Measurements from ENCODE around the gene RASGRP2. TPM values are rescaled to one million over a fixed set of nuclear protein-coding genes. Genes with fewer than 3 reads are reported as not detected.

Gene RASGRP2
- total RNA-seq, 1 donor from 2014 or later, result 1.3 TPM

DNA sequence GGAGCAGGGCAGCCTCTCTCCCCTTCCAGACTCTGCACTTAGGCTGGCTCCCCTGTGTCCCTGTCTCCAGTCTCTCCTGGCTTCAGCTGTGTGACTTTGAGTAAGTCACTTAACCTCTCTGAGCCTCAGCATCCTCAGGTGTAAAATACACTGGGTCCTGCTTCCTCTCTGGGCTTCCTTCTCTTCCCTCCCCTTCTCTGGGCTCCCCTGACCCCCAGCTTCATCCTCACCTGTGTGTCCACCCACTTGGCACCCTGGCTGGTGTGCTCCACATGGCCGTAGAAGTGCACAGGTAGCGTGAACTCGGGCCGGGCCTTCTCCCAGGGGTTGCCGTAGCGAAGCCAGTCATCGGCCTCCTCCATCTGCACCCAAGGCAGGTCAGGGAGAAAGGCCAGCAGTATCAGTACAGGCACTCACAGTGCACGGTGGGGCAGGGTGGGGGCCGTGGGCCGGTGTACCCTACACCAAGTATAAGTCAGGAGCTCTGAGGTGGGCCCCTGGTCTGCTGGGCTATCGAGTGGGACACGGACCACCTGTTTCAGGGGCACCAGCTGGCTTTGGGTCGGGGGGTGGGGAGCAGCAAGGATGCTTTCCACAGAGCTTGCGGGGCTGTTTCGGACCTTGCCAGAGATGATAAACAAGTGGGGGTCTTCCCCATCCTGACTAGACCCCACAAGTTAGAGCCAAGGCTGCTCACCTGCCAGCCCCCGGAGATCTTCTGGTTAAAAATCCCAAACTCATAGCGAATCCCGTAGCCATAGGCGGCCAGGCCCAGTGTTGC is 13.8 kb upstream of the RASGRP2 start:
- DNase-seq (ENCODE audit: extremely low read depth, low read depth, low spot score), result no peak

DNA sequence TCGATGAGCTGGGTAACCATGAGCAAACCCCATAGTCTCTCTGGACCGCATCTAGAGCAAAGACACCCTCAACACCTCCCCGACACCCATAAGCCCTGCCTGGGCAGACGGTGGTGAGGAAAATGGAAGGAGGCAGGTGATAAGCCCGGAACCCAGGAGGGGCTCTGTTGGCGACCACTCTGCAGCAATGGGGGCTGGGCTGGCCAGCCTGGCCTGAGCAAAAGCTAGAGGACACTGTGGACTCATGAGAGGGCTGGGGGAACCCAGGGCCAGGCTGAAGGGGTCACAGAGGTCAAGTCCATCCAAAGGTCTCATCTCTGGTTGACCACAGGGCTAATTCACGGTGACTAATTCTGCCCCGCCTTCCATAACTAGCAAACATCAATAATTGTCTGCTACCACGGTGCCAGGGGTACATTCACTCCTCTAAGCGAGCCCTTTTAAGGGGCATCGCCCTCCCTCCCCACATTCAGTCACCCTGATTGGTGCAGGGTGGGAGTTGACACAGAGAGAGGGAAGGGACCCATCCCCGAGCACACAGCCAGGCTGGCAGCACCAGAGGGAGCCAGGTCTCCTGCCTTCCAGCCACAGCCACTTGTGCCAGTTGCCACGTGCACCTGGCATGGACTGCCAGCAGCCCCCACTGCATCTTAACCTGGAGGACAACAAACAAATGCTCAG is 11.9 kb upstream of the RASGRP2 start:
- DNase-seq (ENCODE audit: extremely low read depth, low read depth, low spot score), result no peak

DNA sequence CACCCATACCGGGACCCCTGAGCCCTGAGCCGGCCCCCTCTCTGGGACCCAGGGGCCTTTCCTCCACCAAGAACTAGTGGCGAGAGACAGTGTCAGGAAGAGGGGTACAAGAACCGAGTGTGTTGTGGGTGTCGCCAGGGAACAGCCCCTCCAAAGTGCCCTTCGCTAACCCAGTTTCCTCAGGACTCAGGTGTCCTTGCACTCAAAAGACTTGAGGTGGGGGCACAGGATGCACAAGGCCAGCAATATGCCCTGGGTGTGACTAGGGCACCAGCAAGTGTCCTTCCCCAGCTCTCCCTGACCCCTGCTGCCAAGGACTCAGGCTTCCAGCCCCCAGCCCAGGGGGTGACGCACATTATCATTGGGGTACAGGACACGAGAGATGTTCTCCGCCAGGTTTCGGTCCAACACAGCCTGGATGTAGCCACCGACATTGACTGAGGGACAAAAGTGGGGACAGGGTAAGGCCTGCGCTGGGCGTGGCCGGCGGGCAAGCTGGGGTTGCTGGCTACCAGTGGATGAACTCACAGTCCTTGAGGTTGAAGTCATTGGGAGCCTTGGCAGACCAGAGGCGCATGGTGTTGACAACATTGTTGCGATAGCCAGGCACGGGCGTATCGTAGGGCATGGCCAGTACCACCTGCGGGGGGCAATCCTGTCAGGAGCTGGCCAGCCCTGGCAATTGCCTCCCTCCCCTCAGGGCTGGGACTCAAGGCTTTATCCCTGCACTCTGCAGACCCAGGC is 11.1 kb upstream of the RASGRP2 start:
- DNase-seq (ENCODE audit: extremely low read depth, low read depth, low spot score), result no peak

DNA sequence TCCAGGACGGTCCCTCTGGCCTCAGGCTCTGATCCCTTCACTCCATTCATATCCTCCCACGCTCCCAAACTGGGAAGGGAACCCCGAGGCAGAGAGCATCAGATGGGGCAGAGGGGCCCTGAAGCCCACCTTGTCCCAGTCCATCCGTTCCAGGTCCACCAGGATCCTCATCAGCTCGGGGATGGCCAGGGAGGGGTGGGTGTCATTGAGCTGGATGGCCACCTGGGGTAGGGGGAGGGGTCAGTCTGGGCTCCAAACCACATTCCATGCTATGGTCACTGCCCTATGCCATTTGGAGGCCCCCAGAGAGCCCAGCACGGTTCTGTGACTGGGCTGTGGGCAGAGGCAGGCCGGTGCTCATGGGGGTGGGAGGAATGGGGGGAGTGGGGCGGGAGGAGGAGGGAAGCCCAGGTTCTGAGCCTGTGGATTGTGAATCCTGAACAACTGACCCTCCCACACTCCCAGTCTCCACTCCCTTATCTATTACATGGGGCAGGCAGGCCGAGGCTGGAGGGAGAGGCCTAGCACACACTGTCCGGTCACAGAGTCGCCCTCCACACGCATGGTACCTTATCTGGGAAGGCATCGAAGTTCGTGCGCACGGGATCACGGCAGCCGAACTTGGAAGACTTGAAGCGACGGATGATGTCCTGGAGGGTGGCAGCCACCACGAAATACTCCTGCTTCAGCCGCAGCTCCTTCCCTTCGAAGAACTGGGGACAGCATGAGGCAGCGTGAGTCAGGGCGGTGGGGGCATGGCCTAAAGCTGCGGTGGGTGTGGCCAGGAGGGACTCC is 10.4 kb upstream of the RASGRP2 start:
- DNase-seq (ENCODE audit: extremely low read depth, low read depth, low spot score), result no peak

DNA sequence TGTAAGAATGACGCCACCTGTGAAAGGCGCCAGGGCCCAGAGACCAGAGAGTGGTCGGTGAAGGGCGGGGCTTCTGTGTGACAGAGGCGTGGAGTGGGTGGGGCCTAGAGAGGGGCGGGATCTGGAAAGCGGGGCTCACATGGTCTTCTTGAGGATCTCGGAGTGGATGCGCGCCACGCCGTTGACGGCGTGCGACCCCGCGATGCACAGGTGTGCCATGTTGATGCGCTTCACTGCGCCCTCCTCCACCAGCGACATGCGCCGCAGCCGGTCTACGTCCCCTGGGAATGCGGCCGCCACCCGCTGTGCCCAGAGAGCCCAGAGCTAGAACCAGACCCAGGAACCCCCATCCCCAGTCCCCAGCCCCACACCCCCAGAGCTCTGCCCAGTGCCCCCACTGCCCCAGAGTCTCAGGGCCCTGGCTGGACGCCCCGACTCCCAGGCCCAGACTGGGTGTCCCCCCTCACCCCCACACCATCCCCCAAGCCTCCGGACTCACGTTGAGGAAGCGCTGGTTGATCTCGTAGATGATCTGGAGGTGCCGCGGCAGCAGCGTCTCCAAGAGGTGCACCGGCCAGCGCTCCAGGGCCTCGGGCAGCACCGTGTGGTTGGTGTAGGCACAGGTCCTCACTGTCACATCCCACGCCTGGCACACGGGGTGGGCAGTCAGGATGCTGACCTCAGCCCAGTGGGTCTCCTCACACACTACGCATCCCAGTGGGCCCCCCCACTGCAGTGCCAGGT is 9.6 kb upstream of the RASGRP2 start:
- no peak for DNase-seq (ENCODE audit: extremely low read depth, low read depth, low spot score)

DNA sequence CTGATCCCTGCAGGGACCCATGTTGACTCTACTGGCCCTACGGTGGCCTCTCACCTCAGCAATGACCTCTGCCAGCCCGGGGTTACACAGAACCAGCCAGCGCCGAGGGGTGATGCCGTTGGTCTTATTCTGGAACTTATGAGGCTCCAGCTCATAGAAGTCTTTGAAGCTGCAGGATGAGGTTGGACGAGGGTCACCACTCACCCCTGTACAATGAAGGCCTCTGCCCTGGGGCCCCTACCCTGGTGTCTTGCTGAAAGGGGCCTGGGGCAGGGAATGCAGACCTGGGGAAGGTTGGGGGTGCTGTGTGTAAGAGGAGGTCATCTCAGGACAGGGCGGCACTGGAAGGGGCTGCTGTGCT is 9.1 kb upstream of the RASGRP2 start:
- no peak for DNase-seq (ENCODE audit: extremely low read depth, low read depth, low spot score)

DNA sequence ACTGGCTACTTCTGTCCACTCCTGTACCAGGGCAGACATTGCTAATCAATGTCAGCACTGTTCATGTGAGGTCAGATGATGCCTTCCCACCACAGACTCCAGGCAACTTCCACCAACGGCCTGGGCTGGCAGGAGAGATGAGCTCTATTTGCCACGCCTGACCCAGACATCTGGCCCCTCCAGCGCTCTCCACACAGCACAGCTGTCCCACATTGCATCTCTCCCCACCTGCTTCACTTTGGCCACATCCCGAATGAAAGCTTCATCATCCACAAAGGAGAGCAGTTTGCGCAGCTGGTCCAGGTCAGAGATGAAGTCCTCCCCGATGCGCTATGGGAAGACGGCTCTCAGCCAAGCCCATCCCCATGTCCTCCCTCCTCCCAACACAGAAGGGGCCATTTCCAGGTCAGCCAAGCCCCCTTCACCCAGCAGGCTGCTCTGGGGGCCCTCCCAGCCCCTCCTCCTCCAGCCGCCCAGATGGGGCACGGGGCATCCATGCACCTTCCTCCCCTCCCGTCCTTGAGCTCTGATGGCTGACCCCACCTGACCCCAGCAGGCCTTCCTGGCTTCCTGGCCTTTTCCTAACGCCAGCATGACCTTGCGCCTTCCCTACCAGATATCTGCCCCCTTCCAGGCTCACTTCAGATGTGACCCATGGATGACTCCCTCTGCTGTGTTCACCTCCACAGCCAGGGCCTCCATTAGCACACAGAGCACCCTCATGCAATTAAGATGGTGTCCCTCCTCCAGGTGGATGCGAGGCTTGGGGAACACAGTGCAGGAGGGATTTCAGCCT is 8.4 kb upstream of the RASGRP2 start:
- no peak for DNase-seq (ENCODE audit: extremely low read depth, low read depth, low spot score)

DNA sequence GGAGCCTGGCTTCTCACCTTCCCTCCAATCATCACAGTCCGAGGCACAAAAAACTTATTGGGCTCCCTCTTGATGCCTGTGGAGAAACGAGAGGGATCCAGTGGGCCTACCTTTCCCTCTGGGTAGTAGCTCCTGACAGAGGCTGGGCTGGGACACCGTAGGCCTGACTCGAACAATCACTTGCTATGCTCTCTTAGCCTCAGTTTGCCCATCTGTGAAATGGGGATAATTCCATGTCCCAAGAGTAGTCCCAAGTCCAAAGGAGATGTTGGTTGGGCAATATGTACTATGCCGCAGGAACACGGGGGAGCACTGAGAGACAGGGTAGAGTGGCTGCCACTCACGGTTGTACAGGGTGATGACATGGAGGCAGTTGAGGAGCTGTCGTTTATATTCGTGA is 7.6 kb upstream of the RASGRP2 start:
- no peak for DNase-seq (ENCODE audit: extremely low read depth, low read depth, low spot score)

DNA sequence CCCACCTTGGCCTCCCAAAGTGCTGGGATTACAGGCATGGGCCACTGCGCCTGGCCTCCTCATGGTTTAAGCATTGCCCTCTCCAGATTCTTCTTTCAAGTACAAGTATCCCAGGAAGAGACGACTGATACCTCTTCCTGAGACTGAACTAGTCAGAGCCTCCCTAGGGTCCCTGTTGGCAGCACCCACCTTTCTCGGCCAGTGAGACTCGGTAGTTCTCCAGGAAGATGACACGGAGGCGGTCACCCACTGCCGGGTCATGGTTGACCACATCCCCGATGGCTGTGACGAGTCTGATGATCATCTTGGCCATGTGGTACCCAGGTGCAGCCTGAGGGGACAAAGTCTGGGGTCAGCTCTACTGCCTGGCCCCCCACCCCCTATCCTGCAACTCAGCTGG is 7.2 kb upstream of the RASGRP2 start:
- no peak for DNase-seq (ENCODE audit: extremely low read depth, low read depth, low spot score)

DNA sequence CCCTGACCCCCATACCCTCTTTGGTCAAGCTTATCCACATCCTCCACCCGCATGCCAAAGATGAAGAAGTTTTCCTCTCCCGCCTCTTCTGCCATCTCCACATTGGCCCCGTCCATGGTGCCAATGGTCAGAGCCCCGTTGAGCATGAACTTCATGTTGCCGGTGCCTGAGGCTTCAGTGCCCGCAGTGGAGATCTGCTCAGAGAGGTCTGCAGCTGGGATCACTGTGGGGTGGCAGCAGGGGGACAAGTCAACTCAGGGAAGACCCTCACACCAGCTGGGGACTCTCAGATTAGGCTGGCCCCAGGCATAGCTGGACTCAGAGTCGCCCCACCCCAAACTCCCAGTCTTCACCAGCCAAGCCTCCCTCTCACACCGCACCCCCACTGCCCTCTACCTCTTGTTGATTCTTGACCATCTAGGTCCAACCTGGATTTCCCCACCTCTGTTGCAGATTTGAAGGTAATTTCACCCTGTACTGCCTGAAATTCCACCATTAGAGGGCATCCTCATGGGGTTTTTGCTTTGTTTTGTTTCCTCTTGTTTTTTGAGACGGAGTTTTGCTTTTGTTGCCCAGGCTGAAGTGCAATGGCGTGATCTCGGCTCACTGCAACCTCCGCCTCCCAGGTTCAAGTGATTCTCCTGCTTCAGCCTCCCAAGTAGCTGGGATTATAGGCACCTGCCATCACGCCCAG is 6.6 kb upstream of the RASGRP2 start:
- no peak for DNase-seq (ENCODE audit: extremely low read depth, low read depth, low spot score)

DNA sequence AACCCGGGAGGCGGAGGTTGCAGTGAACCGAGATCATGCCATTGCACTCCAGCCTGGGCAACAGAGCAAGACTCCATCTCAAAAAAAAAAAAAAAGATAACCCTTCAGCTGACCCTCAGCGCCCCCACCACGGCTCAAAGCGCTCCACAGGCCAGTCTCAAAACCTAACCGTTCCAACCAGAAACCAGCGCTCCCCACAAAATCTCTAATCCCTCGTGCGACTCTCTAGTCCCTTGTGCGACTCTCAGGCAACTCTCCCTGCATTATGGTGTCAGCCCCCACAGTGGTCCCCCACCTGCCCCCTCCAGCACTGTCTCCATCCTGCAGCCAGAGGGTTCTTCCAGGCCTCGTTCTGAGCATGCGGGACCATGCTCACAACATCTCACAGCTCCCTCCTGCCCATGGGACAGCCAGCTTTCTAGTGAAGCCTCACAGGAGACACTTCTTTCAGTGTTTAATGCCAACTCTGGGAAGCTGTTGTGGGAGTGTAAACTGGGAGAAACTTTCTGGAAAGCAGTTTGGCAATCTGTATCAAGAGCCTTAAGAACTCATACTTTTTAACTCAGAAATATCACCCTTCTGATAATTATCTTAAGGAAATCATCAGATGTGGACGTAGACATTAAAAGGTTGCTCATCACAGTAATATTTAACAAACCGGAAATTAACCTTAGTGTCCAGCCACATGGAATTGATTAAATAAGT is 4.2 kb upstream of the RASGRP2 start:
- no peak for DNase-seq (ENCODE audit: extremely low read depth, low read depth, low spot score)

DNA sequence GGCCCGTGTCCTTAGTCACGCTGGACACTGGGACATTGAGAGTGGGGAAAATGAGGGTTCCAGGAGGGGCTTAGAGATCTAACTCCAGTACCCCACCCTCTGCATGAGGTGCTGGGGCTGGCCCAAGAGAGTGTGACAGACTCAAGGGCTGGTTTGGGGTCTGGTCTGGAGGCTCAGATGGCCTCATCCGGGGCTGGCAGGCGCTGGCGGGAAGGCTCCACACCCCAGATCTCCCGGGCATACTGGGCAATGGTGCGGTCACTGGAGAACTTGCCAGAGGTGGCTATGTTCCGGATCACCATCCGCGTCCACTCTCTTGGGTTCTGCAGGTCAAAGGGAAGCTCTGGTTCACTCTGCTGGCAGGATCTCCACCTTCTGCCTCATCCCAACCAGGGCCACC is 2.5 kb upstream of the RASGRP2 start:
- no peak for DNase-seq (ENCODE audit: extremely low read depth, low read depth, low spot score)

DNA sequence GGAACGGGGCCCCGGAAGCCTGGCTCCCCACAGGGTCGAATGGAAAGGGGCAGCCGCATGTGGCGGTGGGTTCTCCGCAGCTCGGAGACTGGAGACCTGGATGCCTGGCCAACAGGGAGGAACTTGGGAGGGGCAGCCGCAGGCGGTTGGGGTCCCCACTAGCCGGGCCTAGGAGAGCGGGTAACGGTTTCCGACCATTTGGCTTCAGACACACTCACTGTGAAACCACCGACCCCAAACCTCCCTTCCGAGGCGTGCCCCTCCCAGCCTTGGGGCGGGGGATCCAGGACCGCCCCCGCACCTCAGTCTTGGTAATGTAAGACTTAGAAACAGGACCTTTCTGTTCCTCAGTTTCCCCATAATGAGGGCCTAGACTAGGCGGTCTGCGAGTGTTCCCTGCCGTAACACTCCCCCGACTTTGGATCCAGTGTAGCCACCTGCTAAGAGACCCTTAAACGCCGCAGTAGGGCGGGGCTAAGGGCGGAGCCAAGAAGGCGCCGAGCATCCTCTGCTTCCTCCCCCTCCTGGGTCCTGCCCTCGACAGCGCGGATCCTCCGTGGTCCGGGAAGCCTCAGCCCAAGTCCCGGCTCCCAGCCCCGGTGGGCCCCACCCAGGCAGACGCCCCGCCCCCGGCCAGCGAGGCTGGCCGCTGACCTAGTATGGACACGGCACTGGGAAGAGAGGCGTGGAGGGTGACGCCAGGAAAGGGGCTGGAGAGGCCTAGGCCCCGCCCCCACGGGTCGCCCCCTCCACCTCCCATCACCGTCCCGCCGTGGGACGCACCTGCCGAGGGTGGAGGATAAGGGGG is 1.8 kb upstream of the RASGRP2 start:
- DNase-seq (ENCODE audit: extremely low read depth, low read depth, low spot score), result no peak

DNA sequence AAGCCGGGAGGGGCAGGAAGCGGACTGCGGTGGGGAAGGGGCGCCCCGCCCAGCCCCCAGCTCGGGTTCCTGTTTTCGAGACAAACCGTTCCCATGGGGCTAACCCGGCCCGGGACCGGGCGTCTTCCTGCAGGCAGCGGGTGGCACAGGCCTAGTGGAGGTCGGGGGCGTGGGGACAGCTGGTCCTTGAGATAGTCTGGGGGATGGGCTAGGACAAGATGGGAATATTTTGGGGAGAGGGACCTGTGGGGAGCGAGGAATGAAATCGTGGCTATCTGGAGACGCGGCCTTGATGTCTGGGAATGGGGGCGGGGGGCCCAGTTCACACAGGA is 1.2 kb upstream of the RASGRP2 start:
- no peak for DNase-seq (ENCODE audit: extremely low read depth, low read depth, low spot score)

DNA sequence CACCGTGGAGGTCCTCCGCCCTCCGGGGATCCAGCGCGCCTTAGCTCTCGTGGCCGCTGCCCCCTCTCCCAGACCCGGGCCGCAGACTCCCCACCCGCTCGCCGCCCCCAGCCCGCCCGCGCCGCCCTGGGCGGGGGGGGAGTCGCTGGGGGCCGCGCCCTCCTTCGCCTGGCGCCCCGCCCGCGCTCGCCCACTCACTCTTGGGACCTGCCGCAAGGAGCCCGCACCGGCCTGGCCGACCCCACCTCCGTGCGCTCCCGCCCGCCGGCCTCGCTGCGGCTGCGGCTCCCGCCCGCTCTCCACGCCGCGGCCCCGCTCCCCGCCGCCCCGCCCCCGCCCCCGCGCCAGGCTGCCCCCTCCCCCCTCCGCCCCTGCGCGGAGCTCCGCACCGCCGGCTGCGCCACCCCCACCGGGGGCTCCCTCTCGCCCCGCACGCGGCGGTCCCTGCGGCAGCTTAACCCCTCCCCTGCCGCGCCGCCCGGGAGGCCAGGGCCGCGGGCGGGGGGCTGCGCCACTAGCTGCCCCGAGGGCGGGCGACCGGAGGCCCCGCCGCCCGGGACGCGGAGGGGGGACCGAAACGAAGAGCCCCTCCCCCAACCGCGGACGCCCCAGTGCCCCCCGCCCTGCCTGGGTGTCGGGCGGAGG is 724 bp upstream of the RASGRP2 start:
- no peak for DNase-seq (ENCODE audit: extremely low read depth, low read depth, low spot score)

DNA sequence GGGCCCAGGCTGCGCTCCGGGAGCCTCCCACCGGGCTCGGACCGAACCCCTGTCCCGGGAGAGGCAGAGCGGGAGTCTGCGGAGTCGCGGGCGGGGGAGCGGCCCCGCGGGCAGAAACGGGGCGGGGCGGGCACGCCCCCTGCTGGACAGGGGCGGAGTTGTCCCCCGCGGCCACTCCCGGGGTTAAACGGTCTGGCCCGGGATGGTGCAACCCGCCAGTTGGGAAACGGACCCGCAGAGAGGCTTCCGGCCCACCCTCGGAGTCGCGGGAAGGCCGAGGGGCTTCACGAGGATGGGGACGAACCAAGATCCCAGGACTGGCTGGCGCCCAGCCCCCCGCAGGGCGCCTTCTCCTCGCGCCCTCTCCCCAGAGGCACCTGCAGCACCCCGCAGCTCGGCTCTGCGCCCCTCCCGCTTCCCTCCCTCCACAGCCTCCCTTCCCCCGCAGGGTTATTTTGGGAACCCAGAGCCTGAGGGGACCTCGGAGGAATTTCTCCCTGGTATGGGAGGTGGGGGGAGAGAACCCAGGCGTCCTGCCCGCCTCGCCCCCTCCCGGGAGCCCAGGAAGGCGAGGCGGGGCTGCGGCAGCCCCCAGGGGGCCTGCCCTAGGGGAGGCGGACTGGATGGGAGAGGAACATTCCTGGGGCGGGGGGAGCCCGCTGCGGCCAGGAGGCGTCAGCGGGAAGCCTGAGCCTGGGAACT is 902 bp downstream of the RASGRP2 start:
- no peak for DNase-seq (ENCODE audit: extremely low read depth, low read depth, low spot score)

Data from glomerular endothelial cell (primary cell).